PFSK-1 (cell line): ENCODE results near the gene RHOC.

Source experiments
- FOXP2 ChIP-seq: optimal IDR thresholded peaks from 2 replicates; pipeline ENCODE3; 2011; ENCODE audit warnings: borderline replicate concordance, control low read depth, inconsistent platforms; ENCODE audit not compliant: insufficient read depth; ENCODE audit errors: extremely low read length, extremely low read depth
- POLR2AphosphoS5 ChIP-seq: IDR thresholded peaks from 2 replicates; pipeline ENCODE4 v1.6.1; 2012; ENCODE audit warnings: low read depth, mild to moderate bottlenecking, control low read depth, low read length, moderate library complexity
- REST ChIP-seq, 2 experiments: IDR thresholded peaks; 2 replicates each; pipeline versions ENCODE4 v1.6.1 to v1.8.0; 2011 to 2012; ENCODE audit warnings: low read depth in 2 of 2, low read length in 2 of 2, control low read depth in 1 of 2, inconsistent platforms in 1 of 2, mild to moderate bottlenecking in 1 of 2, moderate library complexity in 1 of 2; ENCODE audit not compliant: insufficient read depth in 1 of 2
- TAF1 ChIP-seq: IDR thresholded peaks from 2 replicates; pipeline ENCODE4 v1.6.1; 2012; ENCODE audit warnings: low read length, control low read depth, borderline replicate concordance; ENCODE audit not compliant: insufficient read depth

- TF ChIP-seq REST (IDR thresholded peaks at IDR 0.05; ENCODE audit: insufficient read depth in 1 of 2, low read depth in 2 of 2, low read length in 2 of 2) (no peak), POLR2AphosphoS5 (no peak), TAF1 (no peak), FOXP2 (no peak)
Observed at GRCh38 chr1:112716133-112716720, 9.3 kb upstream of the RHOC start.
